Neural progenitor cell (in vitro differentiated cells): Measurements from ENCODE around the gene MSLN. TPM values are rescaled to one million over a fixed set of nuclear protein-coding genes. Genes with fewer than 3 reads are reported as not detected.
A peak's percentile ranks its signal among the peaks of the same experiment; 100 is the strongest.

ENCODE experiments used
- DNase-seq: peaks from one replicate; pipeline ENCODE4 v3.0.0-alpha.2; 2016; ENCODE audit warnings: low spot score
- H2AFZ ChIP-seq: fragments of 200-600 bp; sonication (generic); replicated peaks from 2 replicates; pipeline ENCODE4 v1.6.1; 2016; ENCODE audit warnings: antibody characterized with exemption
- H3F3A ChIP-seq: fragments of 200-600 bp; sonication (generic); 2 replicates; pipeline ENCODE4 v1.6.1; 2016; ENCODE audit warnings: antibody characterized with exemption, low read depth
- H3K27ac ChIP-seq: fragments of 200-600 bp; sonication (generic); 2 replicates; pipeline ENCODE4 v1.5.1; 2016; ENCODE audit warnings: mild to moderate bottlenecking
- H3K27me3 ChIP-seq: fragments of 200-600 bp; sonication (generic); 2 replicates; pipeline ENCODE4 v1.6.1; 2016; ENCODE audit warnings: mild to moderate bottlenecking, moderate library complexity
- H3K36me3 ChIP-seq: fragments of 200-600 bp; sonication (generic); 2 replicates; pipeline ENCODE4 v1.5.1; 2016
- H3K4me1 ChIP-seq: fragments of 200-600 bp; sonication (generic); 2 replicates; pipeline ENCODE4 v1.6.1; 2016; ENCODE audit warnings: mixed run types
- H3K4me2 ChIP-seq: fragments of 200-600 bp; sonication (generic); 2 replicates; pipeline ENCODE4 v1.6.1; 2016
- H3K4me3 ChIP-seq: fragments of 200-600 bp; sonication (generic); 2 replicates; pipeline ENCODE4 v1.5.1; 2016
- H3K79me2 ChIP-seq: fragments of 200-600 bp; sonication (generic); 2 replicates; pipeline ENCODE4 v1.6.1; 2016; ENCODE audit warnings: low read depth
- H3K9ac ChIP-seq: fragments of 200-600 bp; sonication (generic); 2 replicates; pipeline ENCODE4 v1.6.1; 2016
- H3K9me3 ChIP-seq: fragments of 200-600 bp; sonication (generic); 2 replicates; pipeline ENCODE4 v1.5.1; 2016; ENCODE audit warnings: low read depth
- H4K20me1 ChIP-seq: fragments of 200-600 bp; sonication (generic); 2 replicates; pipeline ENCODE4 v1.6.1; 2016; ENCODE audit warnings: low read depth
- H3K27ac Mint-ChIP-seq: 3 replicates; pipeline ENCODE4 v1.8.0; 2021; ENCODE audit warnings: mixed read lengths
- H3K27me3 Mint-ChIP-seq: 2 replicates; pipeline ENCODE4 v1.8.0; 2022; ENCODE audit warnings: low read depth, mild to moderate bottlenecking, inconsistent platforms, moderate library complexity, mixed read lengths; ENCODE audit not compliant: insufficient read depth
- H3K36me3 Mint-ChIP-seq: 3 replicates; pipeline ENCODE4 v1.8.0; 2021; ENCODE audit warnings: mixed read lengths
- H3K4me1 Mint-ChIP-seq: 3 replicates; pipeline ENCODE4 v1.8.0; 2021; ENCODE audit warnings: mixed read lengths
- H3K4me3 Mint-ChIP-seq: 3 replicates; pipeline ENCODE4 v1.8.0; 2021; ENCODE audit warnings: mild to moderate bottlenecking, moderate library complexity, mixed read lengths
- H3K9me3 Mint-ChIP-seq: 3 replicates; pipeline ENCODE4 v1.8.0; 2020; ENCODE audit warnings: mixed read lengths
- EZH2 ChIP-seq: fragments of 200-600 bp; sonication (generic); IDR thresholded peaks from 2 replicates; pipeline ENCODE4 v1.6.1; 2017; ENCODE audit warnings: antibody characterized with exemption, mild to moderate bottlenecking, moderate library complexity
- EZH2phosphoT487 ChIP-seq: fragments of 200-600 bp; sonication (generic); IDR thresholded peaks from 2 replicates; pipeline ENCODE4 v1.6.1; 2017; ENCODE audit warnings: antibody characterized with exemption
- total RNA-seq: library from RNA; depleted of rRNA; stranded (reverse); fragments of >200 nt; gene quantifications from 2 replicates; pipeline ENCODE4 v1.2.3, GENCODE V29; 2015; ENCODE audit warnings: low replicate concordance
- TF ChIP-seq, protein P1 (sequence below): fragments of 200-600 bp; sonication (generic); IDR thresholded peaks from 2 replicates; pipeline ENCODE4 v1.5.1; 2017; ENCODE audit warnings: antibody characterized with exemption, mild to moderate bottlenecking

MSLN gene
- total RNA-seq, 1 donor from 2014 or later: 0.82 TPM

DNA sequence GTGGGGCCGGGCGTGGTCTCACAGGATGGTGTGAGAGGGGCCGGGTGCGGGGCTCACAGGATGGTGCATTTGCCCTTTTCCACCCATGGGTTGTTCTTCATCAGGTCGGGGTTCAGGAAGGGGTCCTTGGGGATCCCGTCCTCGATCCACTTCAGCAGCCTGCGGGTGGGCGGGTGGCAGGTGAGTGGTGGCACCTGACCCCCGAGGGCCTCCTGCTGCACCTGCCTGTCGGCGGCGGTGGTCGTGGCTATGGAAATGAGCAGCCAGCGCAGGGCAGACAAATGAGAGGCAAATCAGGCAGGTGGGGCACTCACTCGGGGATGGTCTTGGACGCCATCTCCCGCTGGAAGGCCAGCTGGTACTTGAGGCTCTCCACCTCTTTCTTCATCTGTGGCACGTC, 38.1 kb downstream of the MSLN start:
- no peak overlapping the region for H2AFZ ChIP-seq
- peaks cover 43% of the 10 kb centered on the region for H4K20me1 ChIP-seq
- DNase-seq: no peak
- no peak overlapping the region for H3K4me2 ChIP-seq
- TF ChIP-seq EZH2phosphoT487: no peak
- TF ChIP-seq, protein P1, sequence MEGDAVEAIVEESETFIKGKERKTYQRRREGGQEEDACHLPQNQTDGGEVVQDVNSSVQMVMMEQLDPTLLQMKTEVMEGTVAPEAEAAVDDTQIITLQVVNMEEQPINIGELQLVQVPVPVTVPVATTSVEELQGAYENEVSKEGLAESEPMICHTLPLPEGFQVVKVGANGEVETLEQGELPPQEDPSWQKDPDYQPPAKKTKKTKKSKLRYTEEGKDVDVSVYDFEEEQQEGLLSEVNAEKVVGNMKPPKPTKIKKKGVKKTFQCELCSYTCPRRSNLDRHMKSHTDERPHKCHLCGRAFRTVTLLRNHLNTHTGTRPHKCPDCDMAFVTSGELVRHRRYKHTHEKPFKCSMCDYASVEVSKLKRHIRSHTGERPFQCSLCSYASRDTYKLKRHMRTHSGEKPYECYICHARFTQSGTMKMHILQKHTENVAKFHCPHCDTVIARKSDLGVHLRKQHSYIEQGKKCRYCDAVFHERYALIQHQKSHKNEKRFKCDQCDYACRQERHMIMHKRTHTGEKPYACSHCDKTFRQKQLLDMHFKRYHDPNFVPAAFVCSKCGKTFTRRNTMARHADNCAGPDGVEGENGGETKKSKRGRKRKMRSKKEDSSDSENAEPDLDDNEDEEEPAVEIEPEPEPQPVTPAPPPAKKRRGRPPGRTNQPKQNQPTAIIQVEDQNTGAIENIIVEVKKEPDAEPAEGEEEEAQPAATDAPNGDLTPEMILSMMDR: no peak
- H3K27ac ChIP-seq: no peak overlapping the region
- H3F3A ChIP-seq: peaks cover 10% of the 10 kb centered on the region
- Mint-ChIP-seq H3K36me3 (peaks cover 3% of the 10 kb centered on the region), H3K4me1 (no peaks in the 10 kb centered on the region), H3K27me3 (peaks cover 3% of the 10 kb centered on the region), H3K4me3 (no peak overlapping the region), H3K9me3 (no peaks in the 10 kb centered on the region), H3K27ac (no peak overlapping the region)
- H3K4me3 ChIP-seq: no peak overlapping the region
- H3K27me3 ChIP-seq: peaks cover 48% of the 10 kb centered on the region
- no peaks in the 10 kb centered on the region for H3K36me3 ChIP-seq
- no peaks in the 10 kb centered on the region for H3K9me3 ChIP-seq
- H3K4me1 ChIP-seq: peaks cover 18% of the 10 kb centered on the region
- H3K9ac ChIP-seq: no peak overlapping the region
- no peaks in the 10 kb centered on the region for H3K79me2 ChIP-seq

DNA sequence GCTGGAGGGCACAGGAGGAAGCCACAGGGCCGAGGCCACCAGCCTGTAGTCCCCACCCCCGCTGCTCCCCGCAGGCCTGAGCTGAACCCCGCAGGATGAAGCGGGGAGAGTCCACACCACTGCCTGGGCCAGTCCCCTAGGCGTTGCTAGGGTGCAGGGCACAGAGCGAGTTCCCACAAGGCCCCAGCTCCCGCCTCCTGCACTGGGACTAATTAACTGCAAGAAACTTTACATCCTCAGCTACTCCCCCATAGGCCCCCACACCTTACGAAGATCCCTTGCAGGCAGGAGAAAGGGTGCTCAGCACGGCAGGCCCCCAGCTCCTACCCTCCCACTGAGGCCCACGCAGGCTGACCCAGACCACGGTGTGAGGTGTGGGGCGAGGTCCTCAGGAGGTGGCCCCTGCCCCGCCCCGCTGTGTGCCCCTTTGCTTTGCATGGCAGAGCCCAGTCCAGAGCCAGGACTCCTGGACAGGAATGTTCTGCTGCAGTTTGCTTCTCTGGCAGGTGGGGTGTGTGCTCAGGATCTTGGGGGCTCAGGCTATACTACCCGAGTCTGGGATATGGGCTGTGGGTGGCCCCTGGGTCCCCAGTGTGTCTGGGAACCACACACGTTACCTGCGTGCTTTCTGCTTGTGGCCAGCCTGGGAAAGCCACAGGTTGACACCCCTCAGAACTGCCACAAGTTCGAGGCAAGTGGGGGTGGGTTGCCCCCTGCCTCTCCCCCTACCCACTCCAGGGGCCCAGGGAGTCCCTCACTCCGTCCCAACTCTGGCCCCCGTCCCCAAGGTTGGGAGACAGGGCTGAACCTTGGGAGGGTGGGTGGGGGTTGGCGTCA, 38.8 kb downstream of the MSLN start:
- H3K9me3 ChIP-seq: no peaks in the 10 kb centered on the region
- no peaks in the 10 kb centered on the region for H3K4me1 Mint-ChIP-seq
- no peak overlapping the region for H3K4me2 ChIP-seq
- peaks cover 18% of the 10 kb centered on the region for H3K4me1 ChIP-seq
- peaks cover 10% of the 10 kb centered on the region for H3F3A ChIP-seq
- H3K36me3 ChIP-seq: no peaks in the 10 kb centered on the region
- H3K36me3 Mint-ChIP-seq: peaks cover 3% of the 10 kb centered on the region
- H3K9me3 Mint-ChIP-seq: no peaks in the 10 kb centered on the region
- H3K79me2 ChIP-seq: no peaks in the 10 kb centered on the region
- peaks cover 55% of the 10 kb centered on the region for H3K27me3 ChIP-seq
- TF ChIP-seq EZH2 (no peak), EZH2phosphoT487 (no peak)
- TF ChIP-seq, protein P1: no peak
- H3K27me3 Mint-ChIP-seq: peaks cover 3% of the 10 kb centered on the region
- no peak overlapping the region for H3K27ac ChIP-seq
- H4K20me1 ChIP-seq: peaks cover 38% of the 10 kb centered on the region
- H3K9ac ChIP-seq: no peak overlapping the region
- no peak for DNase-seq
- no peak overlapping the region for H3K4me3 ChIP-seq
- H2AFZ ChIP-seq: no peak overlapping the region
- H3K27ac Mint-ChIP-seq: no peak overlapping the region
- no peak overlapping the region for H3K4me3 Mint-ChIP-seq

DNA sequence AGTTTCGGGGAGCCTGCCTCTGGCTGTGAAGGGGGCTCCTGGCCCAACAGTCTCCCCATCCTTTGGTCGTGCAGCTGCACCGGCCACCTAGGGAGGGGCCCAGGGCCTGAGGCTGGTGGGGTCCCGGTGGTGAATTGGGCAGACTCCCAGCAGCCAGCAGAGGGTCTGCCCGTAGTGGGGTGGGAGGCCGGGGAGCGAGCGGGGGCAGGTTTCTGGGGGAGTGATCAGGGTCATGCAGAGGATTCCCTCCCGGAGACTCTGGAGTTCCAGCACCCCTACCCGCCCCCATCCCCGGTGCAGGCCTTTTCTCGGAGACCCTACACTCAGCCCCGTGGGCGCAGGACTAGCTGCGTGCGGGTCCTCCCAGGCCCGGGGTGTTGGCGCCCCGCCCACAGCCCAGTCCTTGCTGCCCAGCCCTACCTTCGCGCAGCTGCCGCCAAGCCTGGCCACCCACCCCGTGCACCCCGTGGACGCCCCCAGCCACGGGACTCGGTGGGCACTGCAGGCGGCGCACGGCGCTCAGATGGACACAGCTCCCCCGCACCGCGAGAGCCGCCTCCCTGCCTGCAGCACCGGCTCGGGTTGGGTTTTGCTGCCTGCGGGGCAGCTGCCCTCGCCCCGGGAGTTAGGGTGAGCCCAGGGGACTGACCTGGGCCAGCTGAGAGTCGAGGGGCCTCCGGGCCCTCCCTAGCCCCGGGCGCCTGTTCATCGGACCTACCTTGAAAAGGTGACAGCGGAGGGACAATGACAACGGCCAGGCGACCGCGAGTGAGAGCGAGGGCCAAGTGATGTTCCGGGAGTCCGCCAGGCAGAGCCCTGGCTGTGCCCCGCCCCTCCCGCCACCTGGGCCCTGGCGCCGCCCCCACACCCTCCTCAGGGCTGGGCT, 39.7 kb downstream of the MSLN start, which contains the start of gene GNG13:
Gene GNG13 (minus strand): TSS at position 787 of the 886 bp plus-strand sequence. CDS start 1,657 bp downstream, outside the sequence.
- Mint-ChIP-seq H3K4me3 (no peak within 1 kb of the TSS), H3K27me3 (peaks cover 3% of the 10 kb centered on the region), H3K27ac (no peak within 1 kb of the TSS), H3K9me3 (no peaks in the 10 kb centered on the region), H3K4me1 (no peaks in the 10 kb centered on the region), H3K36me3 (peaks cover 3% of the 10 kb centered on the region)
- DNase-seq: peak; percentile 84
- peaks cover 32% of the 10 kb centered on the region for H4K20me1 ChIP-seq
- H2AFZ ChIP-seq: no peak within 1 kb of the TSS
- TF ChIP-seq EZH2 (no peak), EZH2phosphoT487 (no peak)
- TF ChIP-seq, protein P1: no peak
- no peak within 1 kb of the TSS for H3K27ac ChIP-seq
- H3K4me1 ChIP-seq: peaks cover 18% of the 10 kb centered on the region
- H3K27me3 ChIP-seq: peaks cover 64% of the 10 kb centered on the region
- peak within 1 kb of the TSS; percentile 83 for H3K4me2 ChIP-seq
- no peaks in the 10 kb centered on the region for H3K9me3 ChIP-seq
- no peaks in the 10 kb centered on the region for H3K79me2 ChIP-seq
- peak within 1 kb of the TSS; percentile 46 for H3K4me3 ChIP-seq
- peaks cover 15% of the 10 kb centered on the region for H3F3A ChIP-seq
- no peak within 1 kb of the TSS for H3K9ac ChIP-seq
- no peaks in the 10 kb centered on the region for H3K36me3 ChIP-seq
